ENCODE data around the gene C9orf78. TPM values are rescaled to one million over a fixed set of nuclear protein-coding genes. Genes with fewer than 3 reads are reported as not detected.
A peak's percentile ranks its signal among the peaks of the same experiment; 100 is the strongest.

C9orf78 gene
- total RNA-seq, 1 donor from 2014 or later = 38.9 TPM

GRCh38 chr9:129832982-129833381 lies 2.1 kb downstream of the C9orf78 start:
- Mint-ChIP-seq H3K9me3 (ENCODE audit: unreplicated experiment) (no peaks in the 10 kb centered on the region), H3K27me3 (ENCODE audit: unreplicated experiment) (no peaks in the 10 kb centered on the region), H3K36me3 (ENCODE audit: unreplicated experiment) (peaks cover 26% of the 10 kb centered on the region), H3K4me1 (ENCODE audit: unreplicated experiment) (peaks cover 34% of the 10 kb centered on the region), H3K4me3 (ENCODE audit: unreplicated experiment) (peak overlapping the region; percentile 98), H3K27ac (ENCODE audit: unreplicated experiment) (no peak overlapping the region)
- no peak for DNase-seq (ENCODE audit: extremely low spot score, unreplicated experiment)
- TF ChIP-seq CTCF (IDR thresholded peaks at IDR 0.05) = no peak

GRCh38 chr9:129828969-129829368 lies 6.1 kb downstream of the C9orf78 start:
- DNase-seq (ENCODE audit: extremely low spot score, unreplicated experiment) = no peak
- no peak for TF ChIP-seq CTCF (IDR thresholded peaks at IDR 0.05)
- Mint-ChIP-seq H3K27ac (ENCODE audit: unreplicated experiment) (no peak overlapping the region), H3K36me3 (ENCODE audit: unreplicated experiment) (peaks cover 32% of the 10 kb centered on the region), H3K4me1 (ENCODE audit: unreplicated experiment) (peaks cover 6% of the 10 kb centered on the region), H3K9me3 (ENCODE audit: unreplicated experiment) (no peaks in the 10 kb centered on the region), H3K4me3 (ENCODE audit: unreplicated experiment) (no peak overlapping the region), H3K27me3 (ENCODE audit: unreplicated experiment) (no peaks in the 10 kb centered on the region)

DNA sequence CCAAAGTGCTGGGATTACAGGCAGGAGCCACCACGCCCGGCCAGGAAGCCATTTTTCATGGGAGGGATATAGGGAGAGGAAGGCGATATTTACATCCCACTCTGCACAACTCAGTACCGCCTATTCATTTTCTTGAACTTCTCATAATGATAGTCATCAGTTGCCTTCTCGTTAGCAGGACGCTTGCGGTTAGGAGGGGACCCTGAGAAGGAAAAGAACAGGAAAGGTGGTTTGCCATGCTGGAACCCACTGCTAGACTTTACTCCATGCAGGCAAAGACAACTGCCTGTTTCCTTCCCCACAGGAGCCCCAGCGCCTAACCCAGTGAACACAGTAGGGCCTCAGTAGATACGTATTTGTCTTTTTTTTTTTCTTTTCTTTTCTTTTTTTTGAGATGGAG lies 7.0 kb downstream of the C9orf78 start:
- Mint-ChIP-seq H3K27me3 (ENCODE audit: unreplicated experiment) (no peaks in the 10 kb centered on the region), H3K36me3 (ENCODE audit: unreplicated experiment) (peaks cover 30% of the 10 kb centered on the region), H3K9me3 (ENCODE audit: unreplicated experiment) (no peaks in the 10 kb centered on the region), H3K4me1 (ENCODE audit: unreplicated experiment) (peaks cover 1% of the 10 kb centered on the region), H3K27ac (ENCODE audit: unreplicated experiment) (no peak overlapping the region), H3K4me3 (ENCODE audit: unreplicated experiment) (no peak overlapping the region)
- no peak for TF ChIP-seq CTCF (IDR thresholded peaks at IDR 0.05)
- DNase-seq (ENCODE audit: extremely low spot score, unreplicated experiment) = no peak

- TF ChIP-seq CTCF (IDR thresholded peaks at IDR 0.05) = no peak
- no peak overlapping the region for H3K27ac Mint-ChIP-seq (ENCODE audit: unreplicated experiment)
- H3K9me3 Mint-ChIP-seq (ENCODE audit: unreplicated experiment) = no peaks in the 10 kb centered on the region
- no peak for DNase-seq (ENCODE audit: extremely low spot score, unreplicated experiment)
- H3K4me1 Mint-ChIP-seq (ENCODE audit: unreplicated experiment) = peaks cover 9% of the 10 kb centered on the region
- H3K36me3 Mint-ChIP-seq (ENCODE audit: unreplicated experiment) = peaks cover 35% of the 10 kb centered on the region
- no peaks in the 10 kb centered on the region for H3K27me3 Mint-ChIP-seq (ENCODE audit: unreplicated experiment)
- H3K4me3 Mint-ChIP-seq (ENCODE audit: unreplicated experiment) = no peak overlapping the region
Observed at GRCh38 chr9:129826759-129827158, 8.3 kb downstream of the C9orf78 start.

GRCh38 chr9:129826344-129826743 lies 8.7 kb downstream of the C9orf78 start:
- DNase-seq (ENCODE audit: extremely low spot score, unreplicated experiment) = no peak
- no peak overlapping the region for H3K27ac Mint-ChIP-seq (ENCODE audit: unreplicated experiment)
- peaks cover 32% of the 10 kb centered on the region for H3K36me3 Mint-ChIP-seq (ENCODE audit: unreplicated experiment)
- H3K4me1 Mint-ChIP-seq (ENCODE audit: unreplicated experiment) = peaks cover 9% of the 10 kb centered on the region
- no peak for TF ChIP-seq CTCF (IDR thresholded peaks at IDR 0.05)
- H3K9me3 Mint-ChIP-seq (ENCODE audit: unreplicated experiment) = no peaks in the 10 kb centered on the region
- H3K4me3 Mint-ChIP-seq (ENCODE audit: unreplicated experiment) = no peak overlapping the region
- no peaks in the 10 kb centered on the region for H3K27me3 Mint-ChIP-seq (ENCODE audit: unreplicated experiment)

All from osteocyte (in vitro differentiated cells).